Activated T-helper 1 cell treated with Interleukin-2 at 50 U/mL for 16 hours (primary cell): Measurements from ENCODE around the gene THAP2.

Source experiments
- DNase-seq: peaks from one replicate; pipeline ENCODE4 v3.0.0-alpha.2; 2020; ENCODE audit warnings: low read depth

The THAP2 gene

GRCh38 chr12:71703206-71703605 lies 39.1 kb downstream of the THAP2 start:
- no peak for DNase-seq

GRCh38 chr12:71704920-71705319 lies 40.8 kb downstream of the THAP2 start:
- no peak for DNase-seq

GRCh38 chr12:71708658-71709057 lies 44.6 kb downstream of the THAP2 start:
- DNase-seq, result no peak

GRCh38 chr12:71710276-71711125 lies 46.4 kb downstream of the THAP2 start:
- no peak for DNase-seq

- no peak for DNase-seq
Observed at GRCh38 chr12:71718611-71719010, 54.5 kb downstream of the THAP2 start.

- DNase-seq, result no peak
Observed at GRCh38 chr12:71719647-71720370, 55.7 kb downstream of the THAP2 start.

- no peak for DNase-seq
Observed at GRCh38 chr12:71721783-71722505, 57.8 kb downstream of the THAP2 start.

- no peak for DNase-seq
Observed at GRCh38 chr12:71725011-71725410, 60.9 kb downstream of the THAP2 start.

- no peak for DNase-seq
Observed at GRCh38 chr12:71726548-71726947, 62.4 kb downstream of the THAP2 start.

- DNase-seq, result no peak
Observed at GRCh38 chr12:71727958-71728357, 63.9 kb downstream of the THAP2 start.
